Colonic mucosa (tissue), 4 donors: ENCODE results near the gene CD300A. TPM values are rescaled to one million over a fixed set of nuclear protein-coding genes. Genes with fewer than 3 reads are reported as not detected.

Experiments used
- DNase-seq: peaks from one replicate; pipeline ENCODE4 v3.0.0-alpha.2; 2020
- H3K27ac ChIP-seq: fragments of 200-600 bp; one replicate; pipeline ENCODE4 v1.8.0; 2021
- H3K27me3 ChIP-seq: fragments of 200-600 bp; one replicate; pipeline ENCODE4 v1.8.0; 2021
- H3K36me3 ChIP-seq: fragments of 200-600 bp; one replicate; pipeline ENCODE4 v1.8.0; 2021
- H3K4me1 ChIP-seq: fragments of 200-600 bp; one replicate; pipeline ENCODE4 v1.8.0; 2021; ENCODE audit warnings: mild to moderate bottlenecking
- H3K4me3 ChIP-seq: fragments of 200-600 bp; one replicate; pipeline ENCODE4 v1.8.0; 2021
- H3K9ac ChIP-seq, 2 donors: one replicate each; pipeline ENCODE4 v1.7.0; 2013; ENCODE audit warnings: control low read depth in 2 of 2, low read depth in 2 of 2, low read length in 2 of 2
- H3K9me3 ChIP-seq: fragments of 200-600 bp; one replicate; pipeline ENCODE4 v1.8.0; 2021
- CTCF ChIP-seq: fragments of 200-600 bp; IDR thresholded peaks from one replicate; pipeline ENCODE4 v1.8.0; 2022; ENCODE audit warnings: antibody characterized with exemption, mild to moderate bottlenecking
- intact Hi-C: fragments of 100-400 bp; cut with DNase I; formaldehyde crosslinking; loops from one replicate; pipeline ENCODE4 v1.14.1; 2022
- total RNA-seq, 2 donors: library from RNA; stranded (reverse); fragmentation: NEBNext Ultra II Directional in 1 of 2; extraction: Animal tissue kit (Norgen Biotek cat#: 25700) in 1 of 2; gene quantifications; one replicate each; pipeline ENCODE4 v1.2.1, GENCODE V29; 2021
- donor health status: healthy.
- donor health status: DM: no; HTN: no; CAD: no.
- donor health status: DM: no; HTN: no; CAD: no.

The CD300A gene
- total RNA-seq, 2 donors from 2014 or later: 3.1 to 5.6 TPM

GRCh38 chr17:74478420-74479100, 12.1 kb downstream of the CD300A start:
- H3K27me3 ChIP-seq: no peaks in the 10 kb centered on the region
- no peaks in the 10 kb centered on the region for H3K9me3 ChIP-seq
- intact Hi-C loops: no loop called here
- no peak for DNase-seq
- H3K36me3 ChIP-seq: no peaks in the 10 kb centered on the region
- no peaks in the 10 kb centered on the region for H3K4me1 ChIP-seq
- no peak overlapping the region for H3K4me3 ChIP-seq
- peak overlapping the region; percentile 36 for H3K27ac ChIP-seq
- H3K9ac ChIP-seq: no peak overlapping the region
- no peak for TF ChIP-seq CTCF

- intact Hi-C loops: no loop called here
- H3K9me3 ChIP-seq: no peaks in the 10 kb centered on the region
- no peak overlapping the region for H3K9ac ChIP-seq
- H3K27me3 ChIP-seq: no peaks in the 10 kb centered on the region
- H3K4me3 ChIP-seq: no peak overlapping the region
- no peak for TF ChIP-seq CTCF
- no peak for DNase-seq
- no peak overlapping the region for H3K27ac ChIP-seq
- H3K36me3 ChIP-seq: no peaks in the 10 kb centered on the region
- no peaks in the 10 kb centered on the region for H3K4me1 ChIP-seq
These were observed 13.9 kb downstream of the CD300A start for GRCh38 chr17:74480290-74480689.

GRCh38 chr17:74481621-74482020, 15.2 kb downstream of the CD300A start:
- Histone ChIP-seq H3K36me3 (no peaks in the 10 kb centered on the region), H3K27me3 (no peaks in the 10 kb centered on the region), H3K9ac (no peak overlapping the region), H3K4me3 (no peak overlapping the region), H3K4me1 (no peaks in the 10 kb centered on the region), H3K27ac (no peak overlapping the region), H3K9me3 (no peaks in the 10 kb centered on the region)
- no peak for TF ChIP-seq CTCF
- intact Hi-C loops: no loop called here
- no peak for DNase-seq

- intact Hi-C loops: no loop called here
- TF ChIP-seq CTCF: no peak
- no peak overlapping the region for H3K4me3 ChIP-seq
- no peaks in the 10 kb centered on the region for H3K4me1 ChIP-seq
- no peak overlapping the region for H3K27ac ChIP-seq
- no peaks in the 10 kb centered on the region for H3K27me3 ChIP-seq
- H3K9ac ChIP-seq: no peak overlapping the region
- no peak for DNase-seq
- no peaks in the 10 kb centered on the region for H3K9me3 ChIP-seq
- H3K36me3 ChIP-seq: no peaks in the 10 kb centered on the region
These were observed 17.6 kb downstream of the CD300A start for GRCh38 chr17:74484066-74484465.

- intact Hi-C loops: no loop called here
- Histone ChIP-seq H3K9me3 (no peaks in the 10 kb centered on the region), H3K4me3 (no peak overlapping the region), H3K4me1 (no peaks in the 10 kb centered on the region), H3K9ac (no peak overlapping the region), H3K27me3 (no peaks in the 10 kb centered on the region), H3K27ac (no peak overlapping the region), H3K36me3 (no peaks in the 10 kb centered on the region)
- no peak for DNase-seq
- no peak for TF ChIP-seq CTCF
These were observed 18.7 kb downstream of the CD300A start for GRCh38 chr17:74485022-74485743.
